ENCODE measurements around the gene CFAP46.
"Not testable (repeated sequence)": the region's sequence is repeated elsewhere in the genome, so short reads cannot be mapped to it uniquely, and the experiment has no call there.

CFAP46 gene

GRCh38 chr10:132840698-132841614 is 101.4 kb downstream of the CFAP46 start:
- DNase-seq: no peak

- no peak for DNase-seq
Measured at GRCh38 chr10:132839061-132839460, 103.3 kb downstream of the CFAP46 start.

GRCh38 chr10:132838346-132838970 is 103.9 kb downstream of the CFAP46 start:
- DNase-seq: no peak

DNA sequence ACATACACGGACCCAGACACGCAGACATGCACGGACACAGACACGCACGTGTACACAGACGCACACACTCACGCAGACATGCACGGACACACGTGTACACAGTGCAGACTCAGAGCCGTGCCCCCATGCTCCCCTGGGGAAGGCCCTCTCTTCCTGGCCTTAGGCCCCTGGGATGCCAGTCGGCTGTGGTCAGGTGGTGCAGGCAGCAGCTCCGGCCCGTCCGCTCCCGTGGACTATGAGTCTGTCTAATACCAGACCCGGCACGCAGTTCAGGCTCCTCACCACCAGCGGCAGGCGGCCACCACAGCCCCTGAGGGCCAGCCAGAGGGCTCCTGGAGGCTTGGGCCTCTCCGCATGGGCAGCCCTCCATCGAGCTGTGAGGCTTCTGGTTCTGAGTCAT is 104.5 kb downstream of the CFAP46 start:
- DNase-seq: no peak

- DNase-seq: peak; percentile 28
Measured at GRCh38 chr10:132836832-132837540, 105.4 kb downstream of the CFAP46 start.

DNA sequence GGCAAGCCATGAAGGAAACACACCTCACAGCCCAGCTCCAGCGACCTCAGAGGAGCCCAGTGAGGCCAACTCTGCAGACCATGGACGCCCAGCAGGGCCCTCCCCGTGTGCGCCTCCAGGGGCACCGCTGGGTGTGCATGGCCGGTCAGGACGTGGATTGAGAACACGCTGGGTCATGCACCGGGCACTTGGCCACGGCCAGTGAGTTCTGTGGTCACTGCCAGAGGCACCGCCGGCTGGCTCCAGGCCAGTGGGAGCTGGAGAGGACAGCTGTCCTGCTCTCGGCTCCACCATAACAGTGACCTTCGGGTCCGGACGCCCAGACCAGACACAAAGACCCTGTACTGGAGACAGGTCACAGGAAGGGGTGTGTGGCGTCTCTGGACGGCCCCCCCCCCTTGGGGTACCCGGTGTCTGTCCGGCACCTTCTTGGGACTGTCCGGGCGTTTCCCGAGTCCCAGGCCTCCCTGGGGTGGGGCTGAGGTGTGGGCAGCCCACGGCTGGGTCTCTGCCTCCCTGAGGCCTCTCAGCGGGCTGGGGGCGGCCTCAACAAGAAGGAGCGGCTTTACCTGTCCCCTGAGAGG is 106.0 kb downstream of the CFAP46 start:
- no peak for DNase-seq

GRCh38 chr10:132835848-132836233 is 106.5 kb downstream of the CFAP46 start:
- no peak for DNase-seq

- DNase-seq: no peak
Measured at GRCh38 chr10:132834891-132835847, 107.2 kb downstream of the CFAP46 start.

- DNase-seq: no peak
Measured at GRCh38 chr10:132834311-132834761, 108.0 kb downstream of the CFAP46 start.

GRCh38 chr10:132833421-132834111 is 108.8 kb downstream of the CFAP46 start:
- DNase-seq: no peak

- DNase-seq: no peak
Measured at GRCh38 chr10:132832186-132832969, 110.0 kb downstream of the CFAP46 start.

GRCh38 chr10:132829403-132829802 is 113.0 kb downstream of the CFAP46 start:
- DNase-seq: no peak

DNA sequence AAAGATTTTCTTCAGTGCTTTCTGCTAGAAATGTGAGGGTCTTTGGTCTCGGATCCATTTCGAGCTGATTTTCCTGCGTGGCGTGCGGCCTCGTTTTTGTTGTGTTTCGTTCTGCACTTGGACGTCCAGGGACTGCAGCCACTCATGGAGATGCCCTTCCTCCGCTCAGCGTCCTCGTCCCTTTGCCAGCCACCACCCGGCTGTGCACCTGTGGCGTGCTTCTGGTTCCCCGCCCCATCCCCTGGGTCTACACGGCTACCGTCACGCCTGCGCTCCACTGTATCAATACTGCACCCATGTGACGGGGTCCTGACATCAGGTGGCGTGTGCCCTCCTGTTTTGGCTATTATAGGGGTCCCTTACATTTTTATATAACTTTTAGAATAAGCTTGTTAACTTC is 113.7 kb downstream of the CFAP46 start:
- no peak for DNase-seq

GRCh38 chr10:132827861-132828539 is 114.4 kb downstream of the CFAP46 start:
- no peak for DNase-seq

- no peak for DNase-seq
Measured at GRCh38 chr10:132827423-132827789, 115.0 kb downstream of the CFAP46 start.

DNA sequence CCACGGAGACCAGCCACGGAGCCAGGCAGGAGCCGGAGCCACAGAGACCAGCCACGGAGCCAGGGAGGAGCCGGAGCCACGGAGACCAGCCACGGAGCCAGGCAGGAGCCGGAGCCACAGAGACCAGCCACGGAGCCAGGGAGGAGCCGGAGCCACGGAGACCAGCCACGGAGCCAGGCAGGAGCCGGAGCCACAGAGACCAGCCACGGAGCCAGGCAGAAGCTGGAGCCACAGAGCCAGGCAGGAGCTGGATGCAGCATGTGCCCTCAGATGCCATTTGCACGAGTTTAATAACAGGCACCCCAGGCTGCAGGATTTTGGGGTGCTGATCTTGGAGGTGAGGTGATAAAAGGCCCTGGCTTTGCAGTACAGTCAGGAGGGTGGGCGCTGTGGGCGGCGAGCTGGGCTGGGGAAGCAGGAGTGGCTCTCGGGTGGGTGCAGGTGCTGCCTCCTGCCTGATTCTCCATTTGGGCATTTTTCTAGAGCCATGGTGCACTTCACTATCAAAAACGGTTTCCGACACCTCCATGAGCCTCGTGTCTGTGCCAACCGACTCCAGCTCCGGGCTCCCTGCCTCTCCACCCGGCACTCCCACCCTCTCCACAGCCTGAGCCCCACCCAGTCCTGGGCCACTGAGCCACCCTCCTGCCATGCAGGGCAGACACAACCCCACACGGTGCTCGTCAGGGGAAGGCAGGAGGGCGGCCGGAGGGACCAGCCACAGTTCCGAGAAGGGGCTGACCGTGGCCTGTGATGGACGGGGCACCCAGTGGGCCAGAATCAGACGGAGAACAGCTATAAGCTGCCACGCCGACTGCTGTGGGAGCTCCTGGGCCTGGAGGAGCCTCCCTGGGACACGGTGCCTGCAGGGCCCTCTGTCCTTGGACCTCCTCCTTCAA is 115.6 kb downstream of the CFAP46 start:
- no peak for DNase-seq

DNA sequence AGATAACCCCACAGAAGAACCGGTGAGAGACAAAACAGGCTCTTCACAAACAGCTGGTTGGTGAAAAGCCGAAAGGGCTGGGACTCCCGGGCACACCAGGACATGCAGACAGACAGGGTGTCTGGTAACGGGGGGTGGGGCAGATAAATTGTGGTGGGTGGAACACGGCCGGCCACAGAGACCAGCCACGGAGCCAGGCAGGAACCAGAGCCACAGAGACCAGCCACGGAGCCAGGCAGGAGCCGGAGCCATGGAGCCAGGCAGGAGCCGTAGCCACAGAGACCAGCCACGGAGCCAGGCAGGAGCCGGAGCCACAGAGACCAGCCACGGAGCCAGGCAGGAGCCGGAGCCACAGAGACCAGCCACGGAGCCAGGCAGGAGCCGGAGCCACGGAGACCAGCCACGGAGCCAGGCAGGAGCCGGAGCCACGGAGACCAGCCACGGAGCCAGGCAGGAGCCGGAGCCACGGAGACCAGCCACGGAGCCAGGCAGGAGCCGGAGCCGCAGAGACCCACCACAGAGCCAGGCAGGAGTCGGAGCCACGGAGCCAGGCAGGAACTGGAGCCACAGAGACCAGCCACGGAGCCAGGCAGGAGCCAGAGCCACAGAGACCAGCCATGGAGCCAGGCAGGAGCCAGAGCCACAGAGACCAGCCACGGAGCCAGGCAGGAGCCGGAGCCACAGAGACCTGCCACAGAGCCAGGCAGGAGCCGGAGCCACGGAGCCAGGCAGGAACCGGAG is 116.4 kb downstream of the CFAP46 start:
- DNase-seq: not testable (repeated sequence)

GRCh38 chr10:132820056-132820455 is 122.3 kb downstream of the CFAP46 start:
- DNase-seq: no peak
